Fibroblast of villous mesenchyme (primary cell): ENCODE data around the gene DISC1. TPM values are rescaled to one million over a fixed set of nuclear protein-coding genes. Genes with fewer than 3 reads are reported as not detected.
"Not testable (repeated sequence)": the region's sequence is repeated elsewhere in the genome, so short reads cannot be mapped to it uniquely, and the experiment has no call there.

Experiments
- DNase-seq: peaks from one replicate; pipeline ENCODE4 v3.0.0-alpha.2; 2010; ENCODE audit warnings: low read depth
- H3K4me3 ChIP-seq: 2 replicates; pipeline ENCODE4 v1.5.1; 2011; ENCODE audit warnings: low read depth, mild to moderate bottlenecking, low read length
- total RNA-seq: library from RNA; depleted of rRNA; stranded (reverse); fragments of >200 nt; gene quantifications from 2 replicates; pipeline ENCODE4 v1.2.3, GENCODE V29; 2012
- TF ChIP-seq, protein P1 (sequence below): IDR thresholded peaks from 2 replicates; pipeline ENCODE4 v1.5.1; 2012; ENCODE audit warnings: low read depth, mild to moderate bottlenecking, low read length; ENCODE audit not compliant: insufficient read depth

DISC1 gene
- total RNA-seq, 1 donor, result 9.9 TPM

DNA sequence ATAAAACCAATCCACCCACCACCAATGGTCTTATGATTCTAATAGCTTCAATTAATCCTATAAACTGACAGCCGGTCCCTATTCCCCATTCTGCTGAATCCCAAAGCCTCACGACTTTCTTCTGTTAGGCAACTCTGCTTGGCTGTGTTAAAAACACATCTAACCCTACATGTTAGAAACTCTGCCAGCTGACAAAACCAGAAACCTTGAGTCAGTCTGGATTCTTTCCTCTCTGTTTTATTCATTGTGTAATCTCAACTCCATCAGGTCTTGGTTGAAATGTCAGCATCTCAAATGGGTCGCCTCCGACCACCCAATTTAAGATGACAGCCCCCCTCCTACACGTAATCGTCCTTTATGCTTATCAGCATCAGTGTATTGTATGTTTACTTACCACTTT, 312.1 kb downstream of the DISC1 start:
- H3K4me3 ChIP-seq, result no peak overlapping the region
- TF ChIP-seq, protein P1, sequence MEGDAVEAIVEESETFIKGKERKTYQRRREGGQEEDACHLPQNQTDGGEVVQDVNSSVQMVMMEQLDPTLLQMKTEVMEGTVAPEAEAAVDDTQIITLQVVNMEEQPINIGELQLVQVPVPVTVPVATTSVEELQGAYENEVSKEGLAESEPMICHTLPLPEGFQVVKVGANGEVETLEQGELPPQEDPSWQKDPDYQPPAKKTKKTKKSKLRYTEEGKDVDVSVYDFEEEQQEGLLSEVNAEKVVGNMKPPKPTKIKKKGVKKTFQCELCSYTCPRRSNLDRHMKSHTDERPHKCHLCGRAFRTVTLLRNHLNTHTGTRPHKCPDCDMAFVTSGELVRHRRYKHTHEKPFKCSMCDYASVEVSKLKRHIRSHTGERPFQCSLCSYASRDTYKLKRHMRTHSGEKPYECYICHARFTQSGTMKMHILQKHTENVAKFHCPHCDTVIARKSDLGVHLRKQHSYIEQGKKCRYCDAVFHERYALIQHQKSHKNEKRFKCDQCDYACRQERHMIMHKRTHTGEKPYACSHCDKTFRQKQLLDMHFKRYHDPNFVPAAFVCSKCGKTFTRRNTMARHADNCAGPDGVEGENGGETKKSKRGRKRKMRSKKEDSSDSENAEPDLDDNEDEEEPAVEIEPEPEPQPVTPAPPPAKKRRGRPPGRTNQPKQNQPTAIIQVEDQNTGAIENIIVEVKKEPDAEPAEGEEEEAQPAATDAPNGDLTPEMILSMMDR, result no peak
- no peak for DNase-seq

DNA sequence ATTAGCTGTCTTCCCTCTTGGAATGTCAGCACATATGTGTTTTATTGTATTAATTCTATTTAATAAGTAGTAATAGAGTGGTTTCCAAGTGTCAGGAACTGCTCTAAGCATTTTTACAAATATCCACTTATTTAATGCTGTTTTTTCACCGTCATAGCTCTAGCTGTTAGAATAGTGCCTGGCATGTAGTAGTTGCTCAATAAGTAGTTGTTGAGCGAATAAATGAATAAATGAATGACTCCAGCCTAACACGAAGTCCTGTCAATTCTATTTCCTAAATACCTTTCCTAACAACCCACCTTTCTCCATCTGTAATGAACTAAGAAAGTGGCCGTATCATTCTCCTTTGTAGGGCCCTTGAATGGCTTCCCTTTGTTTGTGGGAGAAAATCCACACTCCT, 312.5 kb downstream of the DISC1 start:
- no peak for DNase-seq
- H3K4me3 ChIP-seq, result no peak overlapping the region
- TF ChIP-seq, protein P1, result no peak

DNA sequence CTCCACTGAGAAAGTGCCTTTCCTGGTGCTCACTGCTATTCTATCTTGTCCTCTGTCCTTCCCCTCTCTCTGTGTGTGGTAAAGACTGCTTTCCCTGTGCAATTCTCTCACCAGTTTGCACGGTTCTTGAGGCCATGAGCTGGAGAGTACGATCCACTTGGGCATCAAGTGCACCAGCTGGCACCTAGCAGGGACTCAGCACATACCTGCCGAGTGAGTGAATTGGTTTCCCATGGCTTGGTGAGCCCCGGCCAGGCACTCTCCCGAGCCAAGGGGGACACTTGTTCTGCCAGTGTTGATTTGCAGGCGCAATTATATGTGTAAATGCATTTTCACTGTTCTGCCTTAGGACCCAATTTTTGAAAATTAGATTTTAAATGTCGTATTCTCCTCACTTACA, 313.5 kb downstream of the DISC1 start:
- no peak overlapping the region for H3K4me3 ChIP-seq
- TF ChIP-seq, protein P1, result no peak
- DNase-seq, result no peak

DNA sequence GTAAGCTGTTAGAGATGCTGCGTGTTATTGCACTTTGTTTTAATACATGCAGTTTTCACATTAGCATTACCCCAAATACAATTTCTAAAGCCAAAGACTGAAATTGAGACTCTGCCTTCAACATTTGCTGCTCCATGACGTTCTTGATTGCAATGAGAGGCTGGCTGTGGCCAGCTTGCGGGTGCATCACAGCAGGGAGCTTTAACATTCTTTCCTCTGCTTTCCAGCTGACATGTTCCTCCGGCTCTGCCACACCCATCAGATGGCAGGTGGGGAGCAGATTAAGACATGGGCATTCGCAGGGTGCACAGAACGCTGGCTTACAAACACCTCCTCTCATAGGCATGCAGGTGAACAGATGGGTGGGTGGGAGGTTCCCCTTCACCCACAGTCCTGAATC, 314.1 kb downstream of the DISC1 start:
- no peak for DNase-seq
- TF ChIP-seq, protein P1, result no peak
- H3K4me3 ChIP-seq, result no peak overlapping the region

DNA sequence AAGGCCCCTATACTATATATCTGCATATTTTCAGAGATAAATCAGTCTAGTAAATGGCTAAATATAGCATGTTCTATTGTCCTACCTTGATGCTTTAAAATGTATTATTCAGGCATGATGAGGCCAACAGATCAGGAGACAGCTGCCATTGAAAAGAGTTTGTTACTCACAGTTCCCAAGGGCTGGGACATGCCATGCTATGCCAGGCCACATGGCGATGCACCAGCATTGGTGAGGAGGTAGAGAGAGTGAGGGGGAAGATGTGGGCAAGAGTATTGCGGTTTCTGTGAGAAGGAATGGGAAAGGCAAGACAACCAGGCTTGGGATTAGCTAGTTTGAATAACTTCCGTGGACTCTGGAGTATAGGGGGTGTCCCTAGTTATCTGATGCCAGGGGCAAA, 316.5 kb downstream of the DISC1 start:
- DNase-seq, result no peak
- TF ChIP-seq, protein P1, result no peak
- no peak overlapping the region for H3K4me3 ChIP-seq

DNA sequence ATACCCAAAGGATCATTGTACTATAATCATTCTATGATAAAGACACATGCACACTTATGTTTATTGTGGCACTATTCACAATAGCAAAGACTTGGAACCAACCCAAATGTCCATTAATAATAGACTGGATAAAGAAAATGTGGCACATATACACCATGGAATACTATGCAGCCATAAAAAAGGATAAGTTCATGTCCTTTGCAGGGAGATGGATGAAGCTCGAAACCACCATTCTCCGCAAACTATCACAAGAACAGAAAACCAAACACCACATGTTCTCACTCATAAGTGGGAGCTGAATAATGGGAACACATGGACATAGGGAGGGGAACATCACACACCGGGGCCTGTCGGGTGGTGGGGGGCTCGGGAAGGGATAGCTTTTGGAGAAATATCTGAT, 321.5 kb downstream of the DISC1 start:
- H3K4me3 ChIP-seq, DNase-seq: not testable (repeated sequence)

DNA sequence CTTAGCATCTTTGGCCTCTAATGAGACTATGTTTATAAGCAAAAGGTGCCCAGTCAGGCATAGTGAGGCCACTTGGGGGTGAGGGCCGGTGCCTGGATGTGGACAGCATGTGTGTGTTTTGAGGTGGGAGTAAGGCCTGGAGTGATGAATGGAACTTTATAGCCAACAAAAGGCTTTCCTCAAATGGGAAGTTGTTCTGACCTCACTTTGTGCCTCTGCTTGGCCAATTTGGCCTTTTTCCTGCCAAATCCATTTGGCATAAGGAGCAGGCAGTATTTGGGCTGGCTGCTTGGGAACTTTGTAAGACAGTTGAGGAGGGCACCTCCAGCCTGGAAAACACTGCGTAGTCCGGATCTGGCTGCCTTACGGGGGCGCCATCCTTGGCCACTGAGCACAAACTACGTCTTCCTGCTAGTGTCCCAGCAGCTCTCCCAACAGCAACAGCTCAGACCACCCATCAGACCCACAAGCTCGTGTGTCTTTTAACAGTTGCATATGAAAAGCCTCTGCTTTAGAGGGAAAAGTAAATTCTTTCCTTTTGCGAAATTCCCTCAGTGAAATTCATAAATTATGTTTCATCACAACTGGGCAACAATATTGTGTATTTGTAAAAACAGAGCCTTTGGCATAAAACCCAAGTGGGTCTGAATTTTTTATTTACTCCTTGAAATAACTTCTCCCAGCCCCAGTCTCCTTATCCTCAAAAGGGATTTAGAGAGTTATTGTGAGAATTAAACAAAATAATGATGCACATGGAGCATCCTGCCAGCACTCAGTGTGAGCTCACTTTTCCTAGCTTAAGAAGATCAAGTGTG, 322.9 kb downstream of the DISC1 start:
- peak; percentile 46 for DNase-seq
- H3K4me3 ChIP-seq, result no peak overlapping the region

More for the DNA sequence above, 322.9 kb downstream of the DISC1 start:
- TF ChIP-seq, protein P1, result peak; percentile 20
